Neural progenitor cell (in vitro differentiated cells): ENCODE results near the gene RPTOR. TPM values are rescaled to one million over a fixed set of nuclear protein-coding genes. Genes with fewer than 3 reads are reported as not detected.

Experiments
- DNase-seq: peaks from one replicate; pipeline ENCODE4 v3.0.0-alpha.2; 2016; ENCODE audit warnings: low spot score
- H2AFZ ChIP-seq: fragments of 200-600 bp; sonication (generic); replicated peaks from 2 replicates; pipeline ENCODE4 v1.6.1; 2016; ENCODE audit warnings: antibody characterized with exemption
- H3F3A ChIP-seq: fragments of 200-600 bp; sonication (generic); 2 replicates; pipeline ENCODE4 v1.6.1; 2016; ENCODE audit warnings: antibody characterized with exemption, low read depth
- H3K27ac ChIP-seq: fragments of 200-600 bp; sonication (generic); 2 replicates; pipeline ENCODE4 v1.5.1; 2016; ENCODE audit warnings: mild to moderate bottlenecking
- H3K27me3 ChIP-seq: fragments of 200-600 bp; sonication (generic); 2 replicates; pipeline ENCODE4 v1.6.1; 2016; ENCODE audit warnings: mild to moderate bottlenecking, moderate library complexity
- H3K36me3 ChIP-seq: fragments of 200-600 bp; sonication (generic); 2 replicates; pipeline ENCODE4 v1.5.1; 2016
- H3K4me1 ChIP-seq: fragments of 200-600 bp; sonication (generic); 2 replicates; pipeline ENCODE4 v1.6.1; 2016; ENCODE audit warnings: mixed run types
- H3K4me2 ChIP-seq: fragments of 200-600 bp; sonication (generic); 2 replicates; pipeline ENCODE4 v1.6.1; 2016
- H3K4me3 ChIP-seq: fragments of 200-600 bp; sonication (generic); 2 replicates; pipeline ENCODE4 v1.5.1; 2016
- H3K79me2 ChIP-seq: fragments of 200-600 bp; sonication (generic); 2 replicates; pipeline ENCODE4 v1.6.1; 2016; ENCODE audit warnings: low read depth
- H3K9ac ChIP-seq: fragments of 200-600 bp; sonication (generic); 2 replicates; pipeline ENCODE4 v1.6.1; 2016
- H3K9me3 ChIP-seq: fragments of 200-600 bp; sonication (generic); 2 replicates; pipeline ENCODE4 v1.5.1; 2016; ENCODE audit warnings: low read depth
- H4K20me1 ChIP-seq: fragments of 200-600 bp; sonication (generic); 2 replicates; pipeline ENCODE4 v1.6.1; 2016; ENCODE audit warnings: low read depth
- H3K27ac Mint-ChIP-seq: 3 replicates; pipeline ENCODE4 v1.8.0; 2021; ENCODE audit warnings: mixed read lengths
- H3K27me3 Mint-ChIP-seq: 2 replicates; pipeline ENCODE4 v1.8.0; 2022; ENCODE audit warnings: low read depth, mild to moderate bottlenecking, inconsistent platforms, moderate library complexity, mixed read lengths; ENCODE audit not compliant: insufficient read depth
- H3K36me3 Mint-ChIP-seq: 3 replicates; pipeline ENCODE4 v1.8.0; 2021; ENCODE audit warnings: mixed read lengths
- H3K4me1 Mint-ChIP-seq: 3 replicates; pipeline ENCODE4 v1.8.0; 2021; ENCODE audit warnings: mixed read lengths
- H3K4me3 Mint-ChIP-seq: 3 replicates; pipeline ENCODE4 v1.8.0; 2021; ENCODE audit warnings: mild to moderate bottlenecking, moderate library complexity, mixed read lengths
- H3K9me3 Mint-ChIP-seq: 3 replicates; pipeline ENCODE4 v1.8.0; 2020; ENCODE audit warnings: mixed read lengths
- CTCF ChIP-seq: fragments of 200-600 bp; sonication (generic); IDR thresholded peaks from 2 replicates; pipeline ENCODE4 v1.5.1; 2017; ENCODE audit warnings: antibody characterized with exemption, mild to moderate bottlenecking
- EZH2 ChIP-seq: fragments of 200-600 bp; sonication (generic); IDR thresholded peaks from 2 replicates; pipeline ENCODE4 v1.6.1; 2017; ENCODE audit warnings: antibody characterized with exemption, mild to moderate bottlenecking, moderate library complexity
- EZH2phosphoT487 ChIP-seq: fragments of 200-600 bp; sonication (generic); IDR thresholded peaks from 2 replicates; pipeline ENCODE4 v1.6.1; 2017; ENCODE audit warnings: antibody characterized with exemption
- total RNA-seq: library from RNA; depleted of rRNA; stranded (reverse); fragments of >200 nt; gene quantifications from 2 replicates; pipeline ENCODE4 v1.2.3, GENCODE V29; 2015; ENCODE audit warnings: low replicate concordance

RPTOR gene
- total RNA-seq, 1 donor from 2014 or later = 7.4 TPM

- Histone ChIP-seq H3K9ac (no peak overlapping the region), H4K20me1 (no peaks in the 10 kb centered on the region), H3K36me3 (no peaks in the 10 kb centered on the region), H3K79me2 (no peaks in the 10 kb centered on the region), H3F3A (peaks cover 28% of the 10 kb centered on the region), H3K4me2 (peak overlapping the region; percentile 63), H3K27me3 (no peaks in the 10 kb centered on the region), H3K9me3 (no peaks in the 10 kb centered on the region), H2AFZ (peak overlapping the region; percentile 12), H3K27ac (peak overlapping the region; percentile 54), H3K4me3 (peak overlapping the region; percentile 6), H3K4me1 (peaks cover 21% of the 10 kb centered on the region)
- H3K4me1 Mint-ChIP-seq = peaks cover 22% of the 10 kb centered on the region
- no peaks in the 10 kb centered on the region for H3K27me3 Mint-ChIP-seq
- peak overlapping the region; percentile 67 for H3K27ac Mint-ChIP-seq
- no peak for TF ChIP-seq CTCF
- H3K36me3 Mint-ChIP-seq = peaks cover 15% of the 10 kb centered on the region
- H3K9me3 Mint-ChIP-seq = no peaks in the 10 kb centered on the region
- H3K4me3 Mint-ChIP-seq = no peak overlapping the region
- peak; percentile 73 for DNase-seq
Measured at GRCh38 chr17:80751946-80752581, 207.4 kb downstream of the RPTOR start.

GRCh38 chr17:80753685-80754345 lies 209.2 kb downstream of the RPTOR start:
- Histone ChIP-seq H2AFZ (no peak overlapping the region), H3K79me2 (no peaks in the 10 kb centered on the region), H3K27me3 (no peaks in the 10 kb centered on the region), H3K36me3 (no peaks in the 10 kb centered on the region), H3F3A (peaks cover 28% of the 10 kb centered on the region), H3K9me3 (no peaks in the 10 kb centered on the region), H4K20me1 (no peaks in the 10 kb centered on the region), H3K4me1 (peaks cover 21% of the 10 kb centered on the region), H3K4me3 (no peak overlapping the region), H3K27ac (no peak overlapping the region), H3K9ac (no peak overlapping the region), H3K4me2 (no peak overlapping the region)
- no peak for DNase-seq
- no peak overlapping the region for H3K27ac Mint-ChIP-seq
- no peaks in the 10 kb centered on the region for H3K9me3 Mint-ChIP-seq
- TF ChIP-seq EZH2phosphoT487 = no peak
- TF ChIP-seq EZH2 = no peak
- no peak for TF ChIP-seq CTCF
- peaks cover 15% of the 10 kb centered on the region for H3K36me3 Mint-ChIP-seq
- peaks cover 22% of the 10 kb centered on the region for H3K4me1 Mint-ChIP-seq
- H3K27me3 Mint-ChIP-seq = no peaks in the 10 kb centered on the region
- H3K4me3 Mint-ChIP-seq = no peak overlapping the region

- Histone ChIP-seq H3K4me2 (no peak overlapping the region), H3K27me3 (no peaks in the 10 kb centered on the region), H2AFZ (no peak overlapping the region), H3K79me2 (no peaks in the 10 kb centered on the region), H3K9me3 (no peaks in the 10 kb centered on the region), H3K27ac (no peak overlapping the region), H3F3A (peaks cover 28% of the 10 kb centered on the region), H3K9ac (no peak overlapping the region), H4K20me1 (no peaks in the 10 kb centered on the region), H3K36me3 (no peaks in the 10 kb centered on the region), H3K4me1 (peaks cover 21% of the 10 kb centered on the region), H3K4me3 (no peak overlapping the region)
- no peak for TF ChIP-seq EZH2
- no peak for TF ChIP-seq CTCF
- no peak for TF ChIP-seq EZH2phosphoT487
- no peak overlapping the region for H3K4me3 Mint-ChIP-seq
- DNase-seq = no peak
- H3K9me3 Mint-ChIP-seq = no peaks in the 10 kb centered on the region
- peaks cover 15% of the 10 kb centered on the region for H3K36me3 Mint-ChIP-seq
- H3K4me1 Mint-ChIP-seq = peaks cover 22% of the 10 kb centered on the region
- no peak overlapping the region for H3K27ac Mint-ChIP-seq
- no peaks in the 10 kb centered on the region for H3K27me3 Mint-ChIP-seq
Measured at GRCh38 chr17:80754846-80755245, 210.2 kb downstream of the RPTOR start.
